Thyroid gland (tissue), 4 donors: ENCODE measurements around the gene MRGPRG. TPM values are rescaled to one million over a fixed set of nuclear protein-coding genes. Genes with fewer than 3 reads are reported as not detected.

Source experiments
- DNase-seq, 2 donors: peaks; one replicate each; pipeline ENCODE4 v3.0.0-alpha.2; 2019
- H3K27ac ChIP-seq, 3 donors: fragments of 200-600 bp; sonication (generic); 1 replicate in 2 of 3; 2 replicates in 1 of 3; pipeline ENCODE4 v1.5.1; 2016 to 2019; ENCODE audit warnings: mild to moderate bottlenecking in 1 of 3, moderate library complexity in 1 of 3
- H3K27me3 ChIP-seq: fragments of 200-600 bp; sonication (generic); one replicate; pipeline ENCODE4 v1.5.1; 2019
- H3K36me3 ChIP-seq, 2 donors: fragments of 200-600 bp; sonication (generic); one replicate each; pipeline ENCODE4 v1.5.1; 2016 to 2019
- H3K4me1 ChIP-seq, 2 donors: fragments of 200-600 bp; sonication (generic); one replicate each; pipeline ENCODE4 v1.5.1; 2017 to 2019
- H3K4me3 ChIP-seq, 3 donors: fragments of 200-600 bp; sonication (generic); replicated peaks in 1 of 3; 1 replicate in 2 of 3; 2 replicates in 1 of 3; pipeline ENCODE4 v1.5.1; 2016; ENCODE audit warnings: mild to moderate bottlenecking in 1 of 3
- H3K9me3 ChIP-seq: fragments of 200-600 bp; sonication (generic); one replicate; pipeline ENCODE4 v1.5.1; 2017
- CTCF ChIP-seq, 6 experiments: fragments of 200-600 bp in 3 of 6; fragments of 450-650 bp in 3 of 6; sonication (generic) in 3 of 6; IDR thresholded peaks; one replicate each; pipeline ENCODE4 v1.5.1; 2016 to 2019; ENCODE audit warnings: antibody characterized with exemption in 6 of 6, mild to moderate bottlenecking in 2 of 6, inconsistent platforms in 1 of 6, moderate library complexity in 1 of 6
- POLR2A ChIP-seq, 2 donors: fragments of 450-650 bp; IDR thresholded peaks; one replicate each; pipeline ENCODE4 v1.6.1; 2017; ENCODE audit warnings: antibody characterized with exemption in 2 of 2, mild to moderate bottlenecking in 2 of 2, moderate library complexity in 1 of 2
- WGBS, 2 donors: methylation state at CpG; one replicate each; pipeline ENCODE4 v1.1.5; 2017; 5-methylcytosine and 5-hydroxymethylcytosine counted together
- intact Hi-C: fragments of 100-400 bp; cut with DNase I; formaldehyde crosslinking; loops from one replicate; pipeline ENCODE4 v1.15.1; 2023
- total RNA-seq, 4 donors: library from RNA; depleted of rRNA; stranded (reverse); fragments of >200 nt; gene quantifications; one replicate each; pipeline ENCODE4 v1.2.3, GENCODE V29; 2016

MRGPRG gene
- total RNA-seq, 4 donors from 2014 or later = not detected

- Histone ChIP-seq H3K4me1 (peaks cover 0 to 12% of the 10 kb centered on the region in 2 donors), H3K9me3 (no peaks in the 10 kb centered on the region), H3K27me3 (no peaks in the 10 kb centered on the region), H3K27ac (no peak overlapping the region), H3K36me3 (no peaks in the 10 kb centered on the region), H3K4me3 (no peak overlapping the region)
- TF ChIP-seq POLR2A (IDR thresholded peaks at IDR 0.05) (no peak), CTCF (IDR thresholded peaks at IDR 0.05) (no peak)
- WGBS, 2 donors = 91 to 92% methylated on average over 24 to 31 of the region's 46 CpGs
- no peak for DNase-seq
- intact Hi-C loops = no loop called here
These were observed 9.2 kb upstream of the MRGPRG start for GRCh38 chr11:3227568-3228444.

- Histone ChIP-seq H3K4me3 (no peak overlapping the region), H3K27me3 (no peaks in the 10 kb centered on the region), H3K9me3 (no peaks in the 10 kb centered on the region), H3K36me3 (no peaks in the 10 kb centered on the region), H3K4me1 (peaks cover 0 to 5% of the 10 kb centered on the region in 2 donors), H3K27ac (no peak overlapping the region)
- TF ChIP-seq POLR2A (IDR thresholded peaks at IDR 0.05) (no peak), CTCF (IDR thresholded peaks at IDR 0.05) (no peak)
- no peak for DNase-seq
- intact Hi-C loops = no loop called here
- 84 to 90% methylated on average over 11 to 17 of the region's 18 CpGs for WGBS, 2 donors
These were observed 8.4 kb upstream of the MRGPRG start for GRCh38 chr11:3226846-3227567.

GRCh38 chr11:3225826-3226750 is 7.5 kb upstream of the MRGPRG start:
- DNase-seq = peak in 1 of 2 donors; percentile 27
- no peaks in the 10 kb centered on the region for H3K36me3 ChIP-seq
- TF ChIP-seq CTCF (IDR thresholded peaks at IDR 0.05) (no peak), POLR2A (IDR thresholded peaks at IDR 0.05) (no peak)
- WGBS, 2 donors = 82 to 84% methylated on average over 13 to 20 of the region's 21 CpGs
- intact Hi-C loops = no loop called here
- H3K27ac ChIP-seq = no peak overlapping the region
- peaks cover under 1 to 1% of the 10 kb centered on the region in 2 donors for H3K4me1 ChIP-seq
- no peaks in the 10 kb centered on the region for H3K9me3 ChIP-seq
- no peak overlapping the region for H3K4me3 ChIP-seq
- H3K27me3 ChIP-seq = no peaks in the 10 kb centered on the region

GRCh38 chr11:3225159-3225758 is 6.6 kb upstream of the MRGPRG start:
- TF ChIP-seq POLR2A (IDR thresholded peaks at IDR 0.05) (no peak), CTCF (IDR thresholded peaks at IDR 0.05) (no peak)
- Histone ChIP-seq H3K27ac (no peak overlapping the region), H3K27me3 (no peaks in the 10 kb centered on the region), H3K4me1 (peaks cover 5 to 8% of the 10 kb centered on the region in 2 donors), H3K9me3 (no peaks in the 10 kb centered on the region), H3K4me3 (no peak overlapping the region), H3K36me3 (no peaks in the 10 kb centered on the region)
- 83 to 89% methylated on average over 16 to 17 of the region's 17 CpGs for WGBS, 2 donors
- intact Hi-C loops = no loop called here
- no peak for DNase-seq
